GM06990 (cell line): ENCODE data around the gene AZIN2.
"Not testable (repeated sequence)": the region's sequence is repeated elsewhere in the genome, so short reads cannot be mapped to it uniquely, and the experiment has no call there.

Source experiments
- DNase-seq: peaks from one replicate; pipeline ENCODE4 v3.0.0-alpha.2; 2011; ENCODE audit not compliant: insufficient read length; ENCODE audit errors: extremely low read depth
- H3K27me3 ChIP-seq: replicated peaks from 2 replicates; pipeline ENCODE4 v1.6.0; 2011; ENCODE audit warnings: low read length; ENCODE audit not compliant: control insufficient read depth, insufficient read depth
- H3K36me3 ChIP-seq: 2 replicates; pipeline ENCODE4 v1.5.1; 2011; ENCODE audit warnings: low read length; ENCODE audit not compliant: control insufficient read depth, insufficient read depth
- H3K4me3 ChIP-seq: replicated peaks from 2 replicates; pipeline ENCODE4 v1.5.1; 2011; ENCODE audit warnings: low read depth, mild to moderate bottlenecking, control low read depth, low read length
- TF ChIP-seq, protein P1 (sequence below): IDR thresholded peaks from 2 replicates; pipeline ENCODE4 v1.5.1; 2011; ENCODE audit warnings: low read length, control low read depth, mild to moderate bottlenecking, inconsistent platforms; ENCODE audit not compliant: insufficient read depth, poor library complexity, severe bottlenecking

The AZIN2 gene

GRCh38 chr1:33061834-33062233 lies 19.1 kb upstream of the AZIN2 start:
- no peaks in the 10 kb centered on the region for H3K36me3 ChIP-seq
- TF ChIP-seq, protein P1, sequence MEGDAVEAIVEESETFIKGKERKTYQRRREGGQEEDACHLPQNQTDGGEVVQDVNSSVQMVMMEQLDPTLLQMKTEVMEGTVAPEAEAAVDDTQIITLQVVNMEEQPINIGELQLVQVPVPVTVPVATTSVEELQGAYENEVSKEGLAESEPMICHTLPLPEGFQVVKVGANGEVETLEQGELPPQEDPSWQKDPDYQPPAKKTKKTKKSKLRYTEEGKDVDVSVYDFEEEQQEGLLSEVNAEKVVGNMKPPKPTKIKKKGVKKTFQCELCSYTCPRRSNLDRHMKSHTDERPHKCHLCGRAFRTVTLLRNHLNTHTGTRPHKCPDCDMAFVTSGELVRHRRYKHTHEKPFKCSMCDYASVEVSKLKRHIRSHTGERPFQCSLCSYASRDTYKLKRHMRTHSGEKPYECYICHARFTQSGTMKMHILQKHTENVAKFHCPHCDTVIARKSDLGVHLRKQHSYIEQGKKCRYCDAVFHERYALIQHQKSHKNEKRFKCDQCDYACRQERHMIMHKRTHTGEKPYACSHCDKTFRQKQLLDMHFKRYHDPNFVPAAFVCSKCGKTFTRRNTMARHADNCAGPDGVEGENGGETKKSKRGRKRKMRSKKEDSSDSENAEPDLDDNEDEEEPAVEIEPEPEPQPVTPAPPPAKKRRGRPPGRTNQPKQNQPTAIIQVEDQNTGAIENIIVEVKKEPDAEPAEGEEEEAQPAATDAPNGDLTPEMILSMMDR = no peak
- no peak overlapping the region for H3K4me3 ChIP-seq
- DNase-seq = no peak
- no peaks in the 10 kb centered on the region for H3K27me3 ChIP-seq

- not testable (repeated sequence) for H3K27me3 ChIP-seq, H3K4me3 ChIP-seq, H3K36me3 ChIP-seq, DNase-seq
Measured at GRCh38 chr1:33064284-33064683, 16.7 kb upstream of the AZIN2 start.

DNA sequence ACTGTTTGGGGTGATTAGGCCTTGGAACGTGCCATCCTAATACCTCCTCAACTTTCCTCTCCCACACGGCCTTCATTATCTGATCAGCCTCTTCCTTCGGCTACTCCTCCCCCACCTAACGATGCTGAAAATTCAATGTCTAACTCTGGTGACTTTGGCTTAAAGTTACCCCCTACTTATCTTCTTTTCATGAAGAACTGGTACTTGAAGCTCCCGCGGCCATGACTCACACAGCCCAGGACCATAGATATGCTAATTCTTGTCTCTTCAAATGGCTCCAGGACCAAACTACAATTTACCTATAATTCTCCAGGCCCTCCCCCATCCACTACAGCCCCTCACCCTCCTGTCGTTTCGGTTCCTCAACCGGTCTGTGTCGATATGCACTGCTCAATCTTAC lies 15.7 kb upstream of the AZIN2 start:
- no peak overlapping the region for H3K4me3 ChIP-seq
- TF ChIP-seq, protein P1 = no peak
- H3K36me3 ChIP-seq = no peaks in the 10 kb centered on the region
- DNase-seq = no peak
- no peaks in the 10 kb centered on the region for H3K27me3 ChIP-seq

GRCh38 chr1:33066477-33066876 lies 14.5 kb upstream of the AZIN2 start:
- not testable (repeated sequence) for DNase-seq, H3K36me3 ChIP-seq, H3K4me3 ChIP-seq, H3K27me3 ChIP-seq

DNA sequence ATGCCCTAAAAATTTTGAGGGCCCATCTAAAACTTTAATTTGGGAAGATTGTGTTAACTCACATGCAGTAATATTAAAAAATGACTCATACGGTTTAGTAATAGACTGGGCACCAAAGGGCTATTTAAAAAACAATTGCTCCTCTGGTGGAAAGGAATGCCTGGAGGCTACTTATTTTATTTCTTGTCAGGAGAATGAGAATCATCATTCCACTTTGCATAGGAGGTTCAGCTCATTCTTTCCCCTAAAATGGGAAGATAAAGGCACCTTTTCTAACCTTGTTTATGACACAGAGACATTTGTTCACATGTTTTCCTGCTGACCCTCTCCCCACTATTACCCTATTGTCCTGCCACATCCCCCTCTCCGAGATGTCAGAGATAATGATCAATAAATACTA lies 12.8 kb upstream of the AZIN2 start:
- DNase-seq, H3K27me3 ChIP-seq, H3K4me3 ChIP-seq, H3K36me3 ChIP-seq: not testable (repeated sequence)

GRCh38 chr1:33070628-33071027 lies 10.3 kb upstream of the AZIN2 start:
- TF ChIP-seq, protein P1 = no peak
- no peak for DNase-seq
- Histone ChIP-seq H3K4me3 (no peak overlapping the region), H3K36me3 (no peaks in the 10 kb centered on the region), H3K27me3 (no peaks in the 10 kb centered on the region)

DNA sequence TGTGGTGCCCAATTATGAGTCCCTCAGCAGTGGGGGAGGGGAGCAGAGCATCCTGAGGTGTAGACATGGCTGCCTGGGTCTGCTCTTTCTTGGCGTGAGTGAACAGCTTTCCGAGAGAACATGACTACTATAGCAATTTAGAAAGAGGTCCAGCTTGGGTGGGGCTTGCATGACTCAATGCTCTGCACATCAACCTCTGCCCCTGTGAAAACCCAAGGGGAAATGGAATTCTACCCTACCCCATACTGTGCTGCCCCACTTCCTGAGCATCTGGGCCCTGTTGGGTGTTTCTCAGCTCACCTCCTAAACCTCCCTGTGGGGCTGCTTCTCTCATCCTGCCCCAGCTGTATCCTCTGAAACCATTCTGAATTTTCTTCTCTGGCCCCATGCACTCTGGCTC lies 8.2 kb upstream of the AZIN2 start:
- no peak overlapping the region for H3K4me3 ChIP-seq
- TF ChIP-seq, protein P1 = no peak

More for the DNA sequence above, 8.2 kb upstream of the AZIN2 start:
- no peaks in the 10 kb centered on the region for H3K27me3 ChIP-seq
- no peak for DNase-seq
- no peaks in the 10 kb centered on the region for H3K36me3 ChIP-seq
